Upper lobe of left lung (tissue), 6 donors: ENCODE results near the gene TMBIM6. TPM values are rescaled to one million over a fixed set of nuclear protein-coding genes. Genes with fewer than 3 reads are reported as not detected.

Experiments used
- ATAC-seq, 2 donors: fragments of 200-7000 bp; cut with Tn5 transposase; one replicate each; pipeline ENCODE4 v1.9.1; 2022; ENCODE audit warnings: mild to moderate bottlenecking in 2 of 2, moderate library complexity in 2 of 2; ENCODE audit not compliant: low FRiP score in 2 of 2
- DNase-seq, 2 donors: peaks; one replicate each; pipeline ENCODE4 v3.0.0-alpha.2; 2019 to 2020
- H3K27ac ChIP-seq, 4 donors: fragments of 200-600 bp; sonication (generic); one replicate each; pipeline ENCODE4 v1.5.1; 2016 to 2019
- H3K27me3 ChIP-seq, 4 donors: fragments of 200-600 bp; sonication (generic); one replicate each; pipeline ENCODE4 v1.5.1; 2017 to 2019
- H3K36me3 ChIP-seq, 4 donors: fragments of 200-600 bp; sonication (generic); one replicate each; pipeline ENCODE4 v1.5.1; 2016 to 2019
- H3K4me1 ChIP-seq, 4 donors: fragments of 200-600 bp; sonication (generic); one replicate each; pipeline ENCODE4 v1.5.1; 2018 to 2019
- H3K4me3 ChIP-seq, 4 donors: fragments of 200-600 bp; sonication (generic); one replicate each; pipeline ENCODE4 v1.5.1; 2017 to 2019; ENCODE audit warnings: mild to moderate bottlenecking in 2 of 4, moderate library complexity in 1 of 4
- H3K9me3 ChIP-seq, 4 donors: fragments of 200-600 bp; sonication (generic); one replicate each; pipeline ENCODE4 v1.5.1; 2018 to 2019
- CTCF ChIP-seq, 6 experiments: fragments of 450-650 bp in 4 of 6; fragments of 200-600 bp in 2 of 6; sonication (generic) in 2 of 6; IDR thresholded peaks; one replicate each; pipeline ENCODE4 v1.5.1; 2016 to 2019; ENCODE audit warnings: antibody characterized with exemption in 6 of 6
- EP300 ChIP-seq, 4 donors: sonication (generic); formaldehyde crosslinking; IDR thresholded peaks; one replicate each; pipeline ENCODE4 v1.5.1; 2017; ENCODE audit warnings: antibody characterized with exemption in 4 of 4, control low read depth in 2 of 4
- POLR2A ChIP-seq, 4 donors: fragments of 450-650 bp; IDR thresholded peaks; one replicate each; pipeline ENCODE4 v1.5.1; 2016 to 2017; ENCODE audit warnings: antibody characterized with exemption in 4 of 4, mild to moderate bottlenecking in 2 of 4
- POLR2AphosphoS5 ChIP-seq, 2 donors: sonication (generic); formaldehyde crosslinking; IDR thresholded peaks; one replicate each; pipeline ENCODE4 v1.5.1; 2017; ENCODE audit warnings: antibody characterized with exemption in 2 of 2
- WGBS, 2 donors: methylation state at CpG; one replicate each; pipeline ENCODE4 v1.1.5; 2017 to 2018; 5-methylcytosine and 5-hydroxymethylcytosine counted together
- total RNA-seq, 6 donors: library from RNA; depleted of rRNA in 4 of 6; stranded (reverse); fragments of >200 nt in 4 of 6; gene quantifications; one replicate each; pipeline versions ENCODE4 v1.1.0 to v1.2.1, GENCODE V29; 2016 to 2021
- donor health status: DM: no; HTN: no; CAD: no; lungs with moderate emphysema.
- donor health status: DM: no; HTN: yes; CAD: no; lungs with severe emphysema.

TMBIM6 gene
- total RNA-seq, 6 donors from 2014 or later = 185 to 831 (median 594) TPM

GRCh38 chr12:49796155-49796554 lies 54.8 kb downstream of the TMBIM6 start:
- Histone ChIP-seq H3K36me3 (peaks cover 0 to 79% (median 70%) of the 10 kb centered on the region in 4 donors), H3K9me3 (no peaks in the 10 kb centered on the region), H3K27ac (no peak overlapping the region), H3K4me3 (no peak overlapping the region), H3K27me3 (no peaks in the 10 kb centered on the region), H3K4me1 (no peaks in the 10 kb centered on the region)
- ATAC-seq = no peak
- TF ChIP-seq POLR2A (IDR thresholded peaks at IDR 0.05) (no peak), POLR2AphosphoS5 (IDR thresholded peaks at IDR 0.05) (no peak), EP300 (IDR thresholded peaks at IDR 0.05) (no peak), CTCF (IDR thresholded peaks at IDR 0.05) (no peak)
- 94 to 95% methylated on average over 10 to 12 of the region's 12 CpGs for WGBS, 2 donors
- DNase-seq = peak in 1 of 2 donors; percentile 17

- Histone ChIP-seq H3K4me3 (no peak overlapping the region), H3K36me3 (peaks cover 0 to 79% (median 70%) of the 10 kb centered on the region in 4 donors), H3K27ac (peak overlapping the region in 3 of 4 donors; percentile 10 to 78 (median 61)), H3K4me1 (no peaks in the 10 kb centered on the region), H3K27me3 (no peaks in the 10 kb centered on the region), H3K9me3 (no peaks in the 10 kb centered on the region)
- DNase-seq (peak in 1 of 2 donors; percentile 62), ATAC-seq (no peak)
- WGBS, 2 donors = 86 to 91% methylated on average over 6 to 13 of the region's 17 CpGs
- no peak for TF ChIP-seq CTCF (IDR thresholded peaks at IDR 0.05)
Measured at GRCh38 chr12:49796606-49797448, 55.5 kb downstream of the TMBIM6 start.

- 60 to 74% methylated on average over 2 of the region's 2 CpGs for WGBS, 2 donors
- Histone ChIP-seq H3K27me3 (no peaks in the 10 kb centered on the region), H3K4me3 (no peak overlapping the region), H3K27ac (peak overlapping the region in 3 of 4 donors; percentile 10 to 78 (median 61)), H3K4me1 (no peaks in the 10 kb centered on the region), H3K9me3 (no peaks in the 10 kb centered on the region), H3K36me3 (peaks cover 0 to 79% (median 67%) of the 10 kb centered on the region in 4 donors)
- TF ChIP-seq CTCF (IDR thresholded peaks at IDR 0.05) = no peak
- no peak for TF ChIP-seq POLR2A (IDR thresholded peaks at IDR 0.05)
- no peak for TF ChIP-seq EP300 (IDR thresholded peaks at IDR 0.05)
- no peak for TF ChIP-seq POLR2AphosphoS5 (IDR thresholded peaks at IDR 0.05)
- DNase-seq (peak in 1 of 2 donors; percentile 51), ATAC-seq (no peak)
Measured at GRCh38 chr12:49797449-49797776, 56.1 kb downstream of the TMBIM6 start.

DNA sequence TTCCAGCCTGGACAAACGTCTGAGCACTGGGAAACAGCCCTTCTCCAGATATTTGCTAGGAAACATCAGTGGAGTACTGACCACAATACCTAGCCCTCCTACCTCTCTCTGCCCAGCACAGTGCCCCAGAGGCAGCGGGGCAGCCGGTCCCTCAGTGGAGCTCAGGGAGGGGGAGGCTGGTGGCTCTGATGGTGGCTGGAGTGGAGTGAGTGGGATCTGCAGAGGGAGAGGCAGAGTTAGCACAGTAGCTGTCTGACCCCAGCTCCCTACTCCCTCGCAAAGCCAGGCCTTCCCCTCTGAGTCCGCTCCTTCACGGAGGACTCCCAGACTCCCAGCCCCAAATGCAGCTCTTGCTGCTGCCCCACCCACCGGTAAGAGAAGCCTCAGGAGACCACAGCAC lies 56.9 kb downstream of the TMBIM6 start:
- H3K4me3 ChIP-seq = no peak overlapping the region
- no peaks in the 10 kb centered on the region for H3K4me1 ChIP-seq
- no peaks in the 10 kb centered on the region for H3K9me3 ChIP-seq
- no peak overlapping the region for H3K27ac ChIP-seq
- ATAC-seq (no peak), DNase-seq (peak in 1 of 2 donors; percentile 41)
- 86 to 90% methylated on average over 5 to 7 of the region's 7 CpGs for WGBS, 2 donors
- H3K27me3 ChIP-seq = no peaks in the 10 kb centered on the region
- peaks cover 0 to 81% (median 72%) of the 10 kb centered on the region in 4 donors for H3K36me3 ChIP-seq
- no peak for TF ChIP-seq POLR2A (IDR thresholded peaks at IDR 0.05)
- TF ChIP-seq CTCF (IDR thresholded peaks at IDR 0.05) = no peak
- TF ChIP-seq EP300 (IDR thresholded peaks at IDR 0.05) = no peak
- no peak for TF ChIP-seq POLR2AphosphoS5 (IDR thresholded peaks at IDR 0.05)

DNA sequence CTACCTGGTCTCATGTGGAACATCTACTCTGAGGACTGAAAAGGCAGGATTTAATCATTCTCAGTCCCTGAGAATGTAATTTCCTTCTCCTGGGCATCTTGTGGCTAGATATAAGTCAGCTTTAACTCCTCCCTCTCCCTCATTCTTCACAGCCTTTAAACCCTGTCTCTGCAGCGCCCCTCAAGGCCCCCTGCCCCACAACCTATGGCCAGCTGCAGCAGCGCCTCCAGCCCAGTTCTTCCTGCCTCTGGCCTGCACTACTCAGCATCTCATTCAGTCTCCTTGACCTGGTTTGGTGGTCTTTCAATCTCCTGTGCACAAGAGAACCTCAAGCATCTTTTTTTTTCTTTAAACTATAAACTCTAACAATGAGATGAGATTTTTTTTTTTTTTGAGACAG lies 57.6 kb downstream of the TMBIM6 start:
- no peak overlapping the region for H3K4me3 ChIP-seq
- no peak for TF ChIP-seq CTCF (IDR thresholded peaks at IDR 0.05)
- no peak for TF ChIP-seq POLR2A (IDR thresholded peaks at IDR 0.05)
- TF ChIP-seq POLR2AphosphoS5 (IDR thresholded peaks at IDR 0.05) = no peak
- no peak for TF ChIP-seq EP300 (IDR thresholded peaks at IDR 0.05)
- no peaks in the 10 kb centered on the region for H3K4me1 ChIP-seq
- 82 to 95% methylated on average over 2 of the region's 2 CpGs for WGBS, 2 donors
- DNase-seq = no peak
- H3K27ac ChIP-seq = no peak overlapping the region
- ATAC-seq = no peak
- no peaks in the 10 kb centered on the region for H3K9me3 ChIP-seq
- H3K27me3 ChIP-seq = no peaks in the 10 kb centered on the region
- H3K36me3 ChIP-seq = peaks cover 0 to 88% (median 78%) of the 10 kb centered on the region in 4 donors
